ENCODE results near the gene PGC. TPM values are rescaled to one million over a fixed set of nuclear protein-coding genes. Genes with fewer than 3 reads are reported as not detected.

PGC gene
- total RNA-seq, 4 donors from 2014 or later, result 0.42 TPM; not detected in 3

- DNase-seq (ENCODE audit: low spot score in 2 of 2), result no peak
- WGBS, 2 donors, result 82 to 92% methylated on average over 5 of the region's 5 CpGs
- no peak for TF ChIP-seq POLR2A (IDR thresholded peaks at IDR 0.05)
- no peak for TF ChIP-seq CTCF (IDR thresholded peaks at IDR 0.05)
- H3K4me3 ChIP-seq (ENCODE audit: low read depth, poor library complexity, severe bottlenecking), result no peak overlapping the region
- intact Hi-C loops (cut with DNase I; ENCODE audit: low total_unique reads), result no loop called here
Observed at GRCh38 chr6:41704656-41705310, 42.4 kb downstream of the PGC start.

- intact Hi-C loops (cut with DNase I; ENCODE audit: low total_unique reads), result no loop called here
- no peak for TF ChIP-seq CTCF (IDR thresholded peaks at IDR 0.05)
- TF ChIP-seq POLR2A (IDR thresholded peaks at IDR 0.05), result no peak
- no peak overlapping the region for H3K4me3 ChIP-seq (ENCODE audit: low read depth, poor library complexity, severe bottlenecking)
- WGBS, 2 donors, result 78 to 81% methylated on average over 7 of the region's 7 CpGs
- no peak for DNase-seq (ENCODE audit: low spot score in 2 of 2)
Observed at GRCh38 chr6:41704028-41704427, 43.2 kb downstream of the PGC start.

GRCh38 chr6:41702771-41703494, 44.3 kb downstream of the PGC start:
- TF ChIP-seq POLR2A (IDR thresholded peaks at IDR 0.05), result no peak
- no peak for TF ChIP-seq CTCF (IDR thresholded peaks at IDR 0.05)
- no peak overlapping the region for H3K4me3 ChIP-seq (ENCODE audit: low read depth, poor library complexity, severe bottlenecking)
- intact Hi-C loops (cut with DNase I; ENCODE audit: low total_unique reads), result no loop called here
- no peak for DNase-seq (ENCODE audit: low spot score in 2 of 2)
- 83 to 86% methylated on average over 12 to 14 of the region's 14 CpGs for WGBS, 2 donors

GRCh38 chr6:41702089-41702745, 45.0 kb downstream of the PGC start:
- TF ChIP-seq CTCF (IDR thresholded peaks at IDR 0.05) (no peak), POLR2A (IDR thresholded peaks at IDR 0.05) (no peak)
- intact Hi-C loops (cut with DNase I; ENCODE audit: low total_unique reads), result no loop called here
- 94 to 96% methylated on average over 10 of the region's 10 CpGs for WGBS, 2 donors
- DNase-seq (ENCODE audit: low spot score in 2 of 2), result no peak
- no peak overlapping the region for H3K4me3 ChIP-seq (ENCODE audit: low read depth, poor library complexity, severe bottlenecking)

GRCh38 chr6:41700463-41701347, 46.5 kb downstream of the PGC start:
- intact Hi-C loops (cut with DNase I; ENCODE audit: low total_unique reads), result no loop called here
- DNase-seq (ENCODE audit: low spot score in 2 of 2), result no peak
- no peak for TF ChIP-seq POLR2A (IDR thresholded peaks at IDR 0.05)
- no peak for TF ChIP-seq CTCF (IDR thresholded peaks at IDR 0.05)
- WGBS, 2 donors, result 83 to 90% methylated on average over 20 of the region's 20 CpGs
- no peak overlapping the region for H3K4me3 ChIP-seq (ENCODE audit: low read depth, poor library complexity, severe bottlenecking)
